Activated T-cell treated with anti-CD3 and anti-CD28 coated beads, Interleukin-2, amount 50 U/mL, for 72 hours (primary cell): ENCODE data around the gene TSHR. TPM values are rescaled to one million over a fixed set of nuclear protein-coding genes. Genes with fewer than 3 reads are reported as not detected.
"Not testable (repeated sequence)": the region's sequence is repeated elsewhere in the genome, so short reads cannot be mapped to it uniquely, and the experiment has no call there.

ENCODE experiments used
- ATAC-seq, 2 donors: fragments of 150-1000 bp; cut with Tn5 transposase; replicated peaks in 1 of 2; 2 replicates each; pipeline ENCODE4 v1.10.0; 2021; ENCODE audit warnings: moderate library complexity in 2 of 2, mild to moderate bottlenecking in 1 of 2
- DNase-seq, 2 donors: peaks; one replicate each; pipeline ENCODE4 v3.0.0; 2021 to 2022; ENCODE audit warnings: mixed read lengths in 1 of 2
- H3K27ac Mint-ChIP-seq: one replicate; pipeline ENCODE4 v1.8.0; 2022; ENCODE audit warnings: mild to moderate bottlenecking, moderate library complexity, mixed read lengths
- H3K27me3 Mint-ChIP-seq: one replicate; pipeline ENCODE4 v1.8.0; 2022; ENCODE audit warnings: low read depth, mixed read lengths
- H3K36me3 Mint-ChIP-seq, 2 donors: one replicate each; pipeline ENCODE4 v1.8.0; 2022; ENCODE audit warnings: mixed read lengths in 2 of 2, mild to moderate bottlenecking in 1 of 2; ENCODE audit not compliant: insufficient read depth in 2 of 2
- H3K4me1 Mint-ChIP-seq: one replicate; pipeline ENCODE4 v1.8.0; 2022; ENCODE audit warnings: low read depth, mixed read lengths
- H3K4me3 Mint-ChIP-seq, 2 donors: one replicate each; pipeline ENCODE4 v1.8.0; 2022; ENCODE audit warnings: mild to moderate bottlenecking in 2 of 2, mixed read lengths in 2 of 2, moderate library complexity in 2 of 2
- H3K9me3 Mint-ChIP-seq, 2 donors: one replicate each; pipeline ENCODE4 v1.8.0; 2022; ENCODE audit warnings: mixed read lengths in 2 of 2
- total RNA-seq, 2 donors: library from RNA; stranded (reverse); gene quantifications; one replicate each; pipeline ENCODE4 v1.2.3, GENCODE V29; 2022

Gene TSHR
- total RNA-seq = not detected

DNA sequence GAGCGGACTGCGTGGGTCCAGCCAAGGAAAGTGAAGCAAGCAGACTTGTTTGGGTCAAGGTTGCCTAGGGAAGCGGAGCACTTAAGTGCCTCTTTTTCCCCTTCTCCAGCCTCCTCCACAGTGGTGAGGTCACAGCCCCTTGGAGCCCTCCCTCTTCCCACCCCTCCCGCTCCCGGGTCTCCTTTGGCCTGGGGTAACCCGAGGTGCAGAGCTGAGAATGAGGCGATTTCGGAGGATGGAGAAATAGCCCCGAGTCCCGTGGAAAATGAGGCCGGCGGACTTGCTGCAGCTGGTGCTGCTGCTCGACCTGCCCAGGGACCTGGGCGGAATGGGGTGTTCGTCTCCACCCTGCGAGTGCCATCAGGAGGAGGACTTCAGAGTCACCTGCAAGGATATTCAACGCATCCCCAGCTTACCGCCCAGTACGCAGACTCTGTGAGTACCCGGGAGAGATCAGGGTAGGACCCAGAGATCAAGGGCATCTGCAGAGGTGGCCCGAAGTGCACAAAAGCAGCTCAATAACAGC lies at the start of gene TSHR:
TSHR (plus strand) TSS at position 206 of the 526 bp plus-strand sequence; CDS start at position 266, 60 bp downstream.
- H3K27me3 Mint-ChIP-seq = peaks cover 45% of the 10 kb centered on the region
- H3K27ac Mint-ChIP-seq = no peak within 1 kb of the TSS
- H3K4me3 Mint-ChIP-seq = peak within 1 kb of the TSS; percentile 91 to 94
- peaks cover 57% of the 10 kb centered on the region for H3K4me1 Mint-ChIP-seq
- no peak for DNase-seq
- no peak for ATAC-seq
- no peaks in the 10 kb centered on the region for H3K36me3 Mint-ChIP-seq
- no peaks in the 10 kb centered on the region for H3K9me3 Mint-ChIP-seq

DNA sequence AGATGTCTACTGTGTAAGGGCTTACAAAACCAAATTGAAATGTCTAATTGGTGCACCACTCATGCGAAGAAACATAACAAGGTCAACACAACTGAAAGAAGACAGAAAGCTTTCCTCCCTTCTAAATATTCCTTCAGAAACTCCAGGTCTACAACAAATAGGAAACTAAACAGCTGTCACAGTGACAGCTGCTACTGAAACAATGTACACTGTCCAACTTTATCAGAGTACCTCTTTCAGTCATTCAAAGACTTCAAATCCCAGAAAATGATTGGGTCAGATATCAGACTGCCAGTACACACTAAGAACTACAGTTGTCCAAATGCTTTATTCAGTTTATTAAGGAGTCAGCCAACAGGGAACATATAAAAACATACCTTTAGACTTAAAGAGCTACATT lies 49.1 kb upstream of the TSHR start:
- Mint-ChIP-seq H3K4me1 (peaks cover 19% of the 10 kb centered on the region), H3K27me3 (no peaks in the 10 kb centered on the region), H3K9me3 (no peaks in the 10 kb centered on the region), H3K36me3 (peaks cover 3 to 10% of the 10 kb centered on the region in 2 donors), H3K4me3 (no peak overlapping the region), H3K27ac (no peak overlapping the region)
- no peak for DNase-seq
- no peak for ATAC-seq

DNA sequence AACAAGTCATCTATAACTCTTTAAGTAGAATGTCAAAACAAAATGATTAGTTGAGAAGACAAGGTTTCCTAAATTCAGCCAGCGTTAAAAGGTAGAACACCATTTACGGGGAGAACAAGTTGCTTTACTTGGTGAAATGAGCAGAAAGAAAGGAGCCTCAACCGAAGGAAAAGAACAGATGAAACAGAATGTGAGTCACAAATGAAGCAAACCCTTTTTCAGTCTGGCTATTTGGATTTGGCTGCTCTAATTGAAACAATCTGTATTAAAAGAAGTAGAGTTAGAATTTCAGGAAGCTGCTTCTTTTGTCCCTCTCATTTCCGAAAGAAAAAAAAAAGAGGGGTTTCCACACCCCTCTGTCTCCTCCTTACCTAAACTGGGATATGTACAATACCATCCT lies 48.5 kb upstream of the TSHR start:
- no peak for DNase-seq
- no peak overlapping the region for H3K27ac Mint-ChIP-seq
- no peak for ATAC-seq
- no peaks in the 10 kb centered on the region for H3K27me3 Mint-ChIP-seq
- H3K9me3 Mint-ChIP-seq = no peaks in the 10 kb centered on the region
- H3K36me3 Mint-ChIP-seq = peaks cover 0 to 10% of the 10 kb centered on the region in 2 donors
- H3K4me3 Mint-ChIP-seq = no peak overlapping the region
- H3K4me1 Mint-ChIP-seq = peaks cover 13% of the 10 kb centered on the region

DNA sequence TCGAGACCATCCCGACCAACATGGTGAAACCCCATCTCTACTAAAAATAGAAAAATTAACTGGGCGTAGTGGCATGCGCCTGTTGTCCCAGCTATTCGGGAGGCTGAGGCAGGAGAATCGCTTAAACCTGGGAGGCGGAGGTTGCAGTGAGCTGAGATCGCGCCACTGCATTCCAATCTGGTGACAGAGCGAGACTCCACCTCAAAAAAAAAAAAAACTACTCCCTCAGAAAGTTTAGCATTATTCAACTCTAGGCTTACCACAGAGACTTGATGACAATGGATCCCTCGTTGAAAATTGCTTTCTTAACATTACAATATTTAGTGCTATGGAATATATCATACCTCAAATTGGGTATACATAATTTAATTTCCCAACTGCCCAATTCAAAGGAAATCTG lies 43.4 kb upstream of the TSHR start:
- not testable (repeated sequence) for H3K27me3 Mint-ChIP-seq, H3K4me1 Mint-ChIP-seq, DNase-seq, ATAC-seq, H3K9me3 Mint-ChIP-seq, H3K27ac Mint-ChIP-seq, H3K4me3 Mint-ChIP-seq
- H3K36me3 Mint-ChIP-seq = peaks cover 2 to 14% of the 10 kb centered on the region in 2 donors

DNA sequence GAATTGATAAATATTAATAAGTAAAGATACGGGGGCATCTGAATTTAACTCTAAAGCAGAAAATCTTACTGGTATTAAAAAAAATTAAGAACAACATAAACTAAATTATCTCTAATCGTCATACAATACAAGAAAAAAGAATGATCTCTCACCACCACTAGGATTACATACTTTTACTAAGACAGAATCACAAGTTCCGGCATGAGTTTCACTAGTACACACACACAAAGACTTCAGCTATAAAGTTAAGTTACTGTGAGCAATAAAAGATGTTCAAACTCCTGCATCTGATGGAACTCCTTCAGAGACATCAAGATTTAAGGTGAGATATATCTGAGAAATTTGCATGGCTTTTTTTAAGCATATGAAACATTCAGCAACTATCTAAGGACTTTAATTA lies 35.8 kb upstream of the TSHR start:
- Mint-ChIP-seq H3K36me3 (peaks cover 3 to 15% of the 10 kb centered on the region in 2 donors), H3K9me3 (no peaks in the 10 kb centered on the region), H3K27me3 (no peaks in the 10 kb centered on the region), H3K27ac (no peak overlapping the region), H3K4me1 (peaks cover 19% of the 10 kb centered on the region), H3K4me3 (no peak overlapping the region)
- DNase-seq (no peak), ATAC-seq (no peak)

DNA sequence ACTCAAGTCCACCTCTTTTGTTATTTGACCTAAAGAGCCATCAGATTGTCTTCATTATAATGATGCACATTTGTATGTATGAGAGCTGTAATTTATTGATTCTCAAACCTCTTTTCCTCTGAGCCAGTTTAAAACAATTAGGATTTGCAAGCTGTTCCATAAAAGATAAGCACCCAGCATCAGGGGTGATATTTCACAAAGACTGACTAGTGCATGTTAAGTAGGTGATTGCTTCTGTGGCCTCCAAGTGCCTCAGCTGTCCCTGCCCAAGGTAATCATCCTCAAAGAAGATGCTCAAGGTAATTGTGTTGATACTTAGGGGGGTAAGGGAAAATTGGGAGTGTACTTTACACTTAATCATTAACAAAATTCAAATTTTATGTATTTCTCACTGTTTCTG lies 32.1 kb upstream of the TSHR start:
- Mint-ChIP-seq H3K36me3 (peaks cover 4 to 6% of the 10 kb centered on the region in 2 donors), H3K27ac (no peak overlapping the region), H3K9me3 (peaks cover 1 to 2% of the 10 kb centered on the region in 2 donors), H3K27me3 (no peaks in the 10 kb centered on the region), H3K4me3 (no peak overlapping the region), H3K4me1 (peaks cover 21% of the 10 kb centered on the region)
- no peak for ATAC-seq
- no peak for DNase-seq

DNA sequence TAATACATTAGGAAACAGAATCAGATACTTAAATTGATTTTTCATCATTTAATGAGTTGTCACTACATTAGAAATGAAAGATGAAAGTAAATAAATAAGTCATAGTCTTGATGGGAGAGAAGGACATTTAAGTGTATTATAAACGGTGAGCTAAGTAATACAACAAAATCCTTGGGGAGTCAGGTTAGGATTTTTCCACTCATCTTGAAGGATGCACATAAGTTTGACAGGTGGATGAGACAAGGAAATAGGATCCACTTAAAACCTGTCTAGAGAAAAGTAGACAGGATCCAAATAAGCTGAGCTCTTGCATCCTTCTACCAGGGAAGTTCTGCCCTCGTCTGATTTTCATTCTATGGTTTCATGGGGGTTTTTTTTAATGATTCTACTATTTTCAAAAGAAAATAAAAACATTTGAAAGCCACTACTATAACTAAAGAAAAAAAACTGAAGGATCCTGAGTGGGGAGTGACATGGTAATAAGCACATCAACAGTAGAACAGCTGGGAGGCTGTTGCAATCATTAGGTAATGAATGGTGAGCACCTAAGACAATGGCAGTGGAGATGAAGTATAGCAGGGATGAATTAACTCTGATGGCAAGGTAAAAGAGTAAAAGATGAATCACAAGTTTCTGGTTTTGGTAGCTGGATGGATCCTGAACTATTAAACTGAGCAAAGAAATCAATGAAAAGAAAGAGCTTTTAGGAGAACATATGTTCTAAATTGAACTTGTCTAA lies 30.9 kb upstream of the TSHR start:
- H3K4me1 Mint-ChIP-seq = peaks cover 22% of the 10 kb centered on the region
- H3K36me3 Mint-ChIP-seq = peaks cover 4 to 11% of the 10 kb centered on the region in 2 donors
- no peak for ATAC-seq
- H3K9me3 Mint-ChIP-seq = peaks cover 2% of the 10 kb centered on the region in 2 donors
- DNase-seq = no peak
- H3K27ac Mint-ChIP-seq = no peak overlapping the region
- H3K4me3 Mint-ChIP-seq = no peak overlapping the region
- no peaks in the 10 kb centered on the region for H3K27me3 Mint-ChIP-seq

DNA sequence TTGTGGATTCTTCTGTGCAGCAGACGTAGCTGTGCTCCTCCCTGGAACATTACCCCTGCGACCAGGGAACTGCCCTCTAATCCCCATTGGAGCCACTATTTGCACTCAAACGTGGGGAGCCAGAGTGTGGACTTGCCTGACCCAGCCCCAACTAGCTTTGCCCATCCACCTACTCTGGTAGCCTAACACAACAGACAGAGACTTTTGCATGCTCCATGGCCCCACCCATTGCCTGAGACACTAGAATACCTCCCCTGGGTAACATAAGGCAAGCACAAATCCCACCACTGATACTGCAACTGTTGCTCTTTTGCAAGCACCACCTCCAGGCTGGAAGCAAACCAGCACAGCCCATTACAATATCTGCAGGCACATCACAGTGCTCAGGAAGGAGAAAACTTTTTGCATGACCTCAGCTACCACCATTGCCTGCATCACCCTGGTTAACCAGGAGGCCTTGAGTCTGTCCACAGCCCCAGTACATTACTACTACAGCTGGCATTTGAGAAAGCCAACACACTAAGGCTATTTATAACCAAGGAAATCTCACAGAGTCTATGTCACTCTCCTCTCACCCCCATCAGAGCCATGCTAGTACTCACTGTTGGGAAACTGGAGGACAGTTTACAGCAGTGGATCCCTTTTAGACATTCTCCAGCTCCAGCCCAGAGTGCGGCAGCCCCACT lies 28.9 kb upstream of the TSHR start:
- no peak overlapping the region for H3K27ac Mint-ChIP-seq
- H3K4me1 Mint-ChIP-seq = peaks cover 42% of the 10 kb centered on the region
- ATAC-seq (no peak), DNase-seq (no peak)
- peaks cover 2% of the 10 kb centered on the region in 2 donors for H3K9me3 Mint-ChIP-seq
- no peak overlapping the region for H3K4me3 Mint-ChIP-seq
- peaks cover 6 to 17% of the 10 kb centered on the region in 2 donors for H3K36me3 Mint-ChIP-seq
- no peaks in the 10 kb centered on the region for H3K27me3 Mint-ChIP-seq

DNA sequence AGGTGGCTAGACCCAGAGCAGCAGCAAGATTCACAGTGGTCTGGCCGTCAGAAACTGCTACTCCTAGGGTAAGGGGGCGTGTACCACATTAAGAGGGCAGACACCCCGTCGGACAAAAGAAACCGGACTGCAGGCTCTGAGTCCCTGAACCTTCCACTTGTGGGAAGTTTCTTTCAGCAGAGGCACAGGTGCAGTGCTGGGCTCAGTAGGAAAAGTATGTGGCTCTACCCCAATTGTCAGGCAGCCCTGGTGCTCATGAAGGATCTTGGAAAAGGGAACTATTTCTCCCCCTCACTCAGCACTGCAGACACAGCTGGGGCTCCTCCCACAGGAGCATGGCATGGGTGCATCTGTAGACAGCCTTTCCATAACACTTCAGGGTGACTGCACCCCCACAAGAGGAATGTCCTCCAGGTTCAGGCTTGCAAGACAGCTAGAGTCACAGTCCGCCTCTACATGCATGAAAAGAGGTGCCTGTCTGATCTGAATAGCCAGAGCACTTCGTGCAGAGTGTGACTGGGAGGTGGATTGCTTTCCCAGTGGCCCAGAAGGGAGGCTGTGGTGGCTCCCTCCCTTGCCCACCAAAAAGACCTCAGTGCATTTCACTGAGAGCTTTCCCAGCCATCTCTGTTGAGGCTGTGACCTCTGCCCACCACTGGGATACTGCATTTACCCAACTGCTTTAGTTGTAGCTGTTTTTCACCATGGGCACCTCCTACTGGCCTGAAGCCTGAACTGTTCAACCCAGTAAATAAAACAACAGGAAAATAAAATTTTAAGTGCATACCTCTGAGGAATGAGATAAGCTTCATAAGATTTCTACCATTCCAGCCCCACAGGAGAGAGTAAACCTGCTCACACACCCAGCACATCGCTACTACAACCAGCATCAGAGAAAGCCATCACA lies 28.1 kb upstream of the TSHR start:
- Mint-ChIP-seq H3K27me3 (no peaks in the 10 kb centered on the region), H3K9me3 (peaks cover 2% of the 10 kb centered on the region in 2 donors), H3K4me3 (no peak overlapping the region), H3K36me3 (peaks cover 6 to 23% of the 10 kb centered on the region in 2 donors), H3K4me1 (peaks cover 47% of the 10 kb centered on the region), H3K27ac (no peak overlapping the region)
- no peak for DNase-seq
- no peak for ATAC-seq

DNA sequence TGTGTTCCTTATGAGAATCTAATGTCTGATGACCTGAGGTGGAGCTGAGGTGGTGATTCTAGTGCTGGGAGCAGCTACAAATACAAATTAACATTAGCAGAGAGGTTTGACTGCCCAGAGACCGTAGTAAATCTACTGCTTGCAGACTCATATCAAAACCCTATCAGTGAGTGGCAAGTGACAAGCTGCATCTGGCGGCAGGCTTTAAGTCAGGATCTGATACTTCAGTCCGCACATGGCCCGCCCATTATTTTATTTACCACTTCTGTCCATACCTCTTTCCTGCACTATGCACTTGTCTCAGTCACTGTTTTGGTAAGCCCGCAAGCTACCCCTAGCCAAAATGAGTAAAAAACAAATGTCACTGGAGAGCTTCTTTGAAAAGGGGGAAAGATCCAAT lies 25.3 kb upstream of the TSHR start:
- Mint-ChIP-seq H3K4me3 (peak overlapping the region; percentile 51 to 68), H3K27me3 (no peaks in the 10 kb centered on the region), H3K9me3 (peaks cover 2% of the 10 kb centered on the region in 2 donors), H3K4me1 (peaks cover 43% of the 10 kb centered on the region), H3K36me3 (peaks cover 10 to 30% of the 10 kb centered on the region in 2 donors), H3K27ac (peak overlapping the region; percentile 55)
- ATAC-seq (no peak), DNase-seq (no peak)

DNA sequence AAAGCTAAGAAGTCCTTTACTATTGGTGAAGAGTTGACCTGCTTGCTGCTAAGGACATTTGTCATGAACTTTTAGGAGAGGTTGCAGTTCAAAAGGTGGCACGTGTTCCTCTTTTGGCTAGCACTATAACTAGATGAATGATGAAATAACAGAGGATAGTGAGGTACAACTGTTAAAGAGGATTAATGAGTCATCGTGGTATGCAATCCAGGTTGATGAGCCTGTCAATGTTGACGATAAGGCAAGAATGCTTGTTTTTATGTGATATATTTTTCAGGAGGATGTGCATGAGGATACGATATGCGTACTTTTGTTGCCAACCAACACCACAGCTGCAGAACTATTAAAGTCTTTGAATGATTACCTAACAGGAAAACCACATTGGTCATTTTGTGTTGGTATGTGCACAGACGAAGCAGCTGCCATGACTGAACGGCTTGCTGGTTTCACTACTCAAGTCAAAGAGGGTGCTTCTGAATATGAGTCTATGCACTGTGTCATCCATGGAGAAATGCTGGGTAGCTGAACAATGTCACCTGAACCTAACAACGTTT lies 24.5 kb upstream of the TSHR start:
- H3K4me1 Mint-ChIP-seq = peaks cover 36% of the 10 kb centered on the region
- peak overlapping the region; percentile 51 to 68 for H3K4me3 Mint-ChIP-seq
- H3K9me3 Mint-ChIP-seq = peaks cover 2% of the 10 kb centered on the region in 2 donors
- DNase-seq (peak; percentile 62 to 77), ATAC-seq (peak; percentile 97 to 98)
- H3K27me3 Mint-ChIP-seq = no peaks in the 10 kb centered on the region
- H3K27ac Mint-ChIP-seq = peak overlapping the region; percentile 25
- H3K36me3 Mint-ChIP-seq = peaks cover 7 to 31% of the 10 kb centered on the region in 2 donors

DNA sequence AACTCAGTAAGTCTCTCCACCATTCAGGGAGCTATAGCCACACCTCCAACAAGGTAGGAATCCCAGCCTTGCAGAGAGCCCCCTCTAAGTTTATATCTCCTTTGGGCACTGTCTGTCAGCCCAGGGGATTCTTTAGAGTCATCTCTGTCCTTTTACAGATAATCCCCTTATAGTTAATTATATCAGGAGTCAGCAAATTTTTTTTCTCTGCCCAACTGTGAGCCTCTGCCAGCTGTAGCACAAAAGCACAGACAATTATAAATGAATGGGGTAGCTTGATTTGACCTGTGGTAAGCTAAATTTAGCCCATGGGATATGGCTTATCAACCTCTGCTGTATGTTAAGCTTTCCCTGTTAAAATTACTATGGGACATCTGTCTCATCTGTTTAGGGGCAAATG lies 22.1 kb upstream of the TSHR start:
- no peak for ATAC-seq
- DNase-seq = no peak
- no peak overlapping the region for H3K4me3 Mint-ChIP-seq
- H3K4me1 Mint-ChIP-seq = peaks cover 41% of the 10 kb centered on the region
- H3K36me3 Mint-ChIP-seq = peaks cover 7 to 32% of the 10 kb centered on the region in 2 donors
- H3K9me3 Mint-ChIP-seq = peaks cover 0 to 1% of the 10 kb centered on the region in 2 donors
- H3K27me3 Mint-ChIP-seq = no peaks in the 10 kb centered on the region
- no peak overlapping the region for H3K27ac Mint-ChIP-seq
